ENCODE data around the gene OR10T2. TPM values are rescaled to one million over a fixed set of nuclear protein-coding genes. Genes with fewer than 3 reads are reported as not detected.

Gene OR10T2
- polyA plus RNA-seq, 1 experiment, result not detected

- no peak overlapping the region for H3K27ac ChIP-seq (ENCODE audit: low read depth, low read length)
- ChIA-PET POLR2A (no interaction called here), CTCF (no interaction called here)
- TF ChIP-seq CTCF (IDR thresholded peaks at IDR 0.05; ENCODE audit: low read depth, low read length), result no peak
- H3K4me3 ChIP-seq (ENCODE audit: low read depth, low read length), result no peak overlapping the region
- H3K27me3 ChIP-seq (ENCODE audit: control insufficient read depth, insufficient read depth, low read length), result no peaks in the 10 kb centered on the region
- DNase-seq (ENCODE audit: low read depth, low spot score), result no peak
- H3K9me3 ChIP-seq (ENCODE audit: control insufficient read depth, insufficient read depth, low read length), result no peaks in the 10 kb centered on the region
Measured at GRCh38 chr1:158425027-158425426, 25.8 kb upstream of the OR10T2 start.

GRCh38 chr1:158422212-158422611 is 22.9 kb upstream of the OR10T2 start:
- CTCF ChIA-PET, result no interaction called here
- TF ChIP-seq CTCF (IDR thresholded peaks at IDR 0.05; ENCODE audit: low read depth, low read length), result no peak
- Histone ChIP-seq H3K27ac (ENCODE audit: low read depth, low read length) (no peak overlapping the region), H3K4me3 (ENCODE audit: low read depth, low read length) (no peak overlapping the region), H3K9me3 (ENCODE audit: control insufficient read depth, insufficient read depth, low read length) (no peaks in the 10 kb centered on the region), H3K27me3 (ENCODE audit: control insufficient read depth, insufficient read depth, low read length) (no peaks in the 10 kb centered on the region)
- POLR2A ChIA-PET, result no interaction called here
- DNase-seq (ENCODE audit: low read depth, low spot score), result no peak

GRCh38 chr1:158417586-158417985 is 18.3 kb upstream of the OR10T2 start:
- no peak for DNase-seq (ENCODE audit: low read depth, low spot score)
- Histone ChIP-seq H3K4me3 (ENCODE audit: low read depth, low read length) (no peak overlapping the region), H3K27me3 (ENCODE audit: control insufficient read depth, insufficient read depth, low read length) (no peaks in the 10 kb centered on the region), H3K27ac (ENCODE audit: low read depth, low read length) (no peak overlapping the region), H3K9me3 (ENCODE audit: control insufficient read depth, insufficient read depth, low read length) (no peaks in the 10 kb centered on the region)
- CTCF ChIA-PET, result no interaction called here
- POLR2A ChIA-PET, result no interaction called here
- TF ChIP-seq CTCF (IDR thresholded peaks at IDR 0.05; ENCODE audit: low read depth, low read length), result no peak

GRCh38 chr1:158414651-158415345 is 15.5 kb upstream of the OR10T2 start:
- ChIA-PET POLR2A (no interaction called here), CTCF (no interaction called here)
- no peaks in the 10 kb centered on the region for H3K9me3 ChIP-seq (ENCODE audit: control insufficient read depth, insufficient read depth, low read length)

GRCh38 chr1:158407092-158407491 is 7.8 kb upstream of the OR10T2 start:
- Histone ChIP-seq H3K27me3 (ENCODE audit: control insufficient read depth, insufficient read depth, low read length) (no peaks in the 10 kb centered on the region), H3K9me3 (ENCODE audit: control insufficient read depth, insufficient read depth, low read length) (no peaks in the 10 kb centered on the region), H3K4me3 (ENCODE audit: low read depth, low read length) (no peak overlapping the region), H3K27ac (ENCODE audit: low read depth, low read length) (no peak overlapping the region)
- no peak for DNase-seq (ENCODE audit: low read depth, low spot score)
- ChIA-PET CTCF (no interaction called here), POLR2A (no interaction called here)
- TF ChIP-seq CTCF (IDR thresholded peaks at IDR 0.05; ENCODE audit: low read depth, low read length), result no peak

More at GRCh38 chr1:158414651-158415345, 15.5 kb upstream of the OR10T2 start:
- TF ChIP-seq CTCF (IDR thresholded peaks at IDR 0.05; ENCODE audit: low read depth, low read length), result no peak
- Histone ChIP-seq H3K27ac (ENCODE audit: low read depth, low read length) (no peak overlapping the region), H3K27me3 (ENCODE audit: control insufficient read depth, insufficient read depth, low read length) (no peaks in the 10 kb centered on the region), H3K4me3 (ENCODE audit: low read depth, low read length) (no peak overlapping the region)
- DNase-seq (ENCODE audit: low read depth, low spot score), result no peak

Data from AG04450 (cell line).